Body of pancreas (tissue), 2 donors: ENCODE data around the gene KRTAP20-4. TPM values are rescaled to one million over a fixed set of nuclear protein-coding genes. Genes with fewer than 3 reads are reported as not detected.

Experiments used
- small RNA-seq: library from RNA; depleted of rRNA; stranded (forward); fragments of <200 nt; gene quantifications from one replicate; pipeline ENCODE3, GENCODE V24; 2016
- total RNA-seq, 2 donors: library from RNA; depleted of rRNA; stranded (reverse); fragments of >200 nt; gene quantifications; one replicate each; pipeline ENCODE4 v1.1.0, GENCODE V29; 2016

KRTAP20-4 gene
- total RNA-seq, 2 donors from 2014 or later, result not detected

Small RNAs within 50 kb of the gene (small RNA-seq; reads per million reads assigned to genes)
- gene KRTAP20-1, result not detected
- gene KRTAP20-3, result not detected
- gene KRTAP20-4, result not detected
- not detected for gene KRTAP22-1
- gene KRTAP22-2, result not detected

Other genes with a start within 250 kb of the KRTAP20-4 start
- gene KRTAP13-2, start 248.4 kb upstream of the KRTAP20-4 start, total RNA-seq, result not detected
- not detected for gene KRTAP13-1, start 224.6 kb upstream of the KRTAP20-4 start, total RNA-seq
- gene KRTAP13-3, start 194.7 kb upstream of the KRTAP20-4 start, total RNA-seq, result not detected
- gene KRTAP13-4, start 190.4 kb upstream of the KRTAP20-4 start, total RNA-seq, result not detected
- not detected for gene KRTAP15-1, start 180.4 kb upstream of the KRTAP20-4 start, total RNA-seq
- gene KRTAP19-1, start 140.3 kb upstream of the KRTAP20-4 start, total RNA-seq, result not detected
- gene KRTAP19-2, start 133.2 kb upstream of the KRTAP20-4 start, total RNA-seq, result not detected
- gene KRTAP19-3, start 128.6 kb upstream of the KRTAP20-4 start, total RNA-seq, result not detected
- gene KRTAP19-4, start 123.5 kb upstream of the KRTAP20-4 start, total RNA-seq, result not detected
- not detected for gene KRTAP19-5, start 118.5 kb upstream of the KRTAP20-4 start, total RNA-seq
- not detected for gene KRTAP19-6, start 78.8 kb upstream of the KRTAP20-4 start, total RNA-seq
- gene KRTAP19-7, start 59.3 kb upstream of the KRTAP20-4 start, total RNA-seq, result not detected
- gene KRTAP22-2, start 30.2 kb upstream of the KRTAP20-4 start, total RNA-seq, result not detected
- not detected for gene KRTAP6-3, start 28.2 kb upstream of the KRTAP20-4 start, total RNA-seq
- not detected for gene KRTAP6-2, start 21.7 kb upstream of the KRTAP20-4 start, total RNA-seq
- not detected for gene KRTAP22-1, start 19.5 kb upstream of the KRTAP20-4 start, total RNA-seq
- not detected for gene KRTAP6-1, start 6.7 kb upstream of the KRTAP20-4 start, total RNA-seq
- gene KRTAP20-1, start 4.2 kb upstream of the KRTAP20-4 start, total RNA-seq, result not detected
- not detected for gene KRTAP20-2, start 14.6 kb downstream of the KRTAP20-4 start, total RNA-seq
- not detected for gene KRTAP20-3, start 22.2 kb downstream of the KRTAP20-4 start, total RNA-seq
- gene KRTAP21-3, start 98.2 kb downstream of the KRTAP20-4 start, total RNA-seq, result not detected
- not detected for gene KRTAP21-2, start 126.6 kb downstream of the KRTAP20-4 start, total RNA-seq
- gene KRTAP21-1, start 134.8 kb downstream of the KRTAP20-4 start, total RNA-seq, result not detected
- gene KRTAP8-1, start 192.6 kb downstream of the KRTAP20-4 start, total RNA-seq, result not detected
- gene KRTAP7-1, start 209.1 kb downstream of the KRTAP20-4 start, total RNA-seq, result not detected